ENCODE data around the gene ZC3H12A.

DNA sequence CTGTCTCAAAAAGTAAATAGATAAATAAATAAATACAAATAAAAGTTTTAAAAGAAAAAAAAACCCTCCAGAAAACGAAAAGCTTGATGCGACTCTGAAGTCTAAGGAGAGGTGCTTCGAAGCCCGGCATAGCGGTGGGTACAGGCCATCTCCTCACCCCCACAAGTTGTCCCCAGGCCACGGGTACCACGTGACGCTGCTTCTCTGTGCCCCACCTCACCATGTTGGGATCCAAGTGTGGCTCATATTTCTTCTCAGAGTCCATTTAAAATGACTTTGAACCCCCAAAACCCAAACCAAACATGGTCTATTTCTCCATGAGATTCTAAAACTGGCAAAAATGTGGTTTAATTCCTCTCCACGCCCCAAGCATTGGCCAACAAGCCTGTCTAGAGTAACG, 32.9 kb upstream of the ZC3H12A start:
- TF ChIP-seq, protein P1, sequence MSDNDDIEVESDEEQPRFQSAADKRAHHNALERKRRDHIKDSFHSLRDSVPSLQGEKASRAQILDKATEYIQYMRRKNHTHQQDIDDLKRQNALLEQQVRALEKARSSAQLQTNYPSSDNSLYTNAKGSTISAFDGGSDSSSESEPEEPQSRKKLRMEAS (IDR thresholded peaks at IDR 0.05; ENCODE audit: low read depth, low read length): no peak
- TF ChIP-seq RB1 (IDR thresholded peaks at IDR 0.05; ENCODE audit: borderline replicate concordance) (no peak), POLR2A (IDR thresholded peaks at IDR 0.05; ENCODE audit: low read depth, low read length) (no peak), STAT1 (conservative IDR thresholded peaks at IDR 0.05) (no peak)

All from GM12878 (cell line).